PC-3 (cell line): ENCODE data around the gene CCNY. TPM values are rescaled to one million over a fixed set of nuclear protein-coding genes. Genes with fewer than 3 reads are reported as not detected.

ENCODE experiments used
- ATAC-seq: fragments of 200-7000 bp; cut with Tn5 transposase; 2 replicates; pipeline ENCODE4 v1.9.1; 2020; ENCODE audit warnings: mild to moderate bottlenecking, moderate library complexity
- BruUV-seq: library from RNA; stranded (reverse); fragments of 400-500 nt; replicated peaks from 2 replicates; lab custom pipeline; 2021; lab: Mats Ljungman, UMichigan
- CTCF ChIA-PET: fragments of 300-600 bp; sonication (Branson Sonifier 250); formaldehyde crosslinking; loops from one replicate; lab custom pipeline; 2022; ENCODE audit warnings: antibody characterized with exemption; lab: Charles Lee
- POLR2A ChIA-PET: fragments of 300-600 bp; sonication (Branson Sonifier 250); formaldehyde crosslinking; loops from one replicate; lab custom pipeline; 2022; ENCODE audit warnings: antibody characterized with exemption; ENCODE audit not compliant: unreplicated experiment; lab: Charles Lee
- DNase-seq: peaks from one replicate; pipeline ENCODE4 v3.0.0-alpha.2; 2015
- H2AFZ ChIP-seq: fragments of 300-600 bp; sonication (generic); 2 replicates; pipeline ENCODE4 v1.6.0; 2016; ENCODE audit warnings: antibody characterized with exemption, low read length
- H3F3A ChIP-seq: fragments of 300-600 bp; sonication (generic); one replicate; pipeline ENCODE4 v1.6.0; 2017; ENCODE audit warnings: antibody characterized with exemption, low read length, control low read depth, mild to moderate bottlenecking; ENCODE audit not compliant: unreplicated experiment
- H3K27ac ChIP-seq: fragments of 300-600 bp; sonication (generic); 2 replicates; pipeline ENCODE4 v1.5.1; 2016; ENCODE audit warnings: mild to moderate bottlenecking, low read length
- H3K27me3 ChIP-seq: fragments of 300-600 bp; sonication (generic); 2 replicates; pipeline ENCODE4 v1.6.1; 2016; ENCODE audit warnings: low read length, mixed read lengths
- H3K36me3 ChIP-seq: fragments of 300-600 bp; sonication (generic); 2 replicates; pipeline ENCODE4 v1.6.1; 2016; ENCODE audit warnings: low read depth, mixed run types, low read length, mixed read lengths
- H3K4me1 ChIP-seq: fragments of 300-600 bp; sonication (generic); 2 replicates; pipeline ENCODE4 v1.5.1; 2016; ENCODE audit warnings: low read length; ENCODE audit not compliant: insufficient read depth
- H3K4me2 ChIP-seq: fragments of 300-600 bp; sonication (generic); 2 replicates; pipeline ENCODE4 v1.6.0; 2016; ENCODE audit warnings: low read length
- H3K4me3 ChIP-seq: fragments of 300-600 bp; sonication (generic); 2 replicates; pipeline ENCODE4 v1.5.1; 2016; ENCODE audit warnings: mild to moderate bottlenecking, low read length, mixed read lengths
- H3K79me2 ChIP-seq: fragments of 300-600 bp; sonication (generic); 2 replicates; pipeline ENCODE4 v1.6.1; 2017; ENCODE audit warnings: low read length, mixed read lengths
- H3K9ac ChIP-seq: fragments of 300-600 bp; sonication (generic); 2 replicates; pipeline ENCODE4 v1.6.0; 2016; ENCODE audit warnings: mild to moderate bottlenecking, low read length
- H3K9me2 ChIP-seq: fragments of 300-600 bp; sonication (generic); replicated peaks from 2 replicates; pipeline ENCODE4 v1.6.1; 2016; ENCODE audit warnings: mixed run types, low read length, mixed read lengths
- H3K9me3 ChIP-seq: fragments of 300-600 bp; sonication (generic); 2 replicates; pipeline ENCODE4 v1.6.1; 2016; ENCODE audit warnings: low read length, mixed read lengths
- H4K20me1 ChIP-seq: fragments of 300-600 bp; sonication (generic); 2 replicates; pipeline ENCODE4 v1.6.1; 2016; ENCODE audit warnings: low read length, mixed read lengths
- CTCF ChIP-seq: fragments of 300-600 bp; sonication (generic); conservative IDR thresholded peaks from 2 replicates; pipeline ENCODE4 v1.5.1; 2017; ENCODE audit warnings: antibody characterized with exemption, low read depth, mild to moderate bottlenecking, low read length
- EZH2 ChIP-seq: fragments of 300-600 bp; sonication (generic); IDR thresholded peaks from one replicate; pipeline ENCODE4 v1.6.1; 2017; ENCODE audit warnings: antibody characterized with exemption, mild to moderate bottlenecking, low read length; ENCODE audit not compliant: unreplicated experiment
- EZH2phosphoT487 ChIP-seq: fragments of 300-600 bp; sonication (generic); IDR thresholded peaks from 2 replicates; pipeline ENCODE4 v1.6.1; 2018; ENCODE audit warnings: mild to moderate bottlenecking, antibody characterized with exemption, low read length, borderline replicate concordance
- intact Hi-C: fragments of 100-400 bp; cut with micrococcal nuclease; formaldehyde crosslinking; loops from 2 replicates; pipeline ENCODE4 v1.9.0; 2023
- total RNA-seq: library from RNA; depleted of rRNA; stranded (reverse); fragments of >200 nt; gene quantifications from 2 replicates; pipeline ENCODE4 v1.2.3, GENCODE V29; 2014

The CCNY gene
- total RNA-seq, 1 experiment from 2014 or later: 146 TPM

DNA sequence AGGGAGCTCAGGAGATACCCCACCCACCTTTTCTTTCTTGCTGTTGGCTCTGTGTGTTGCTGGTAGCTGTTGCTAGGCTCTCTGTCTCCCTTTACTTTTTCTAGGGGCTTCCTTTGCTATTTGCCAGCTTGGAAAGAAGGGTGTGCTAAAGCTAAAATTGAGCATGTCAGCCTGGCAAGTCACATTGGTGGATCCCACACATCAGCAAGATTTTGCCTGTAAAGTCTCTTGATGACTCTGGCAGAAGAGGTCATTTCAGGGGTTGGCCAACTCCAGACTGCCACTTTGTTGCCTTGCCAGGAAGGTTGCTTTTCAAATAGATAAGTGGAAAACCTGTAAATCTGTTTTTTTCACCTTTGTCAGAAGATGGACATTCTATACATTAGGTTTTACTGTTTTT, 9.9 kb downstream of the CCNY start:
- no peaks in the 10 kb centered on the region for H3K9me2 ChIP-seq
- H2AFZ ChIP-seq: no peak overlapping the region
- H3K4me2 ChIP-seq: no peak overlapping the region
- POLR2A ChIA-PET: interaction anchor here (0.6 kb wide), 2 partner anchors 280 to 613 kb away, joined by 3 to 8 read pairs; no protein-coding TSS in a partner anchor
- no peaks in the 10 kb centered on the region for H3F3A ChIP-seq
- CTCF ChIA-PET: interaction anchor here (0.6 kb wide), 1 partner anchor 104 kb away, joined by 9 read pairs; no protein-coding TSS in a partner anchor
- H3K36me3 ChIP-seq: no peaks in the 10 kb centered on the region; the same call in 1 of the 2 replicates
- H3K4me1 ChIP-seq: no peaks in the 10 kb centered on the region
- DNase-seq (no peak), ATAC-seq (no peak)
- TF ChIP-seq CTCF (no peak), EZH2phosphoT487 (no peak), EZH2 (no peak)
- BruUV-seq: no TSS peak
- H3K4me3 ChIP-seq: no peak overlapping the region
- H3K79me2 ChIP-seq: peaks cover 94% of the 10 kb centered on the region
- intact Hi-C loops: no loop called here
- H3K27me3 ChIP-seq: no peaks in the 10 kb centered on the region
- peaks cover 80% of the 10 kb centered on the region for H4K20me1 ChIP-seq
- no peaks in the 10 kb centered on the region for H3K9me3 ChIP-seq
- no peak overlapping the region for H3K9ac ChIP-seq
- no peak overlapping the region for H3K27ac ChIP-seq

- ChIA-PET CTCF (no interaction called here), POLR2A (no interaction called here)
- BruUV-seq: no TSS peak
- H3K4me3 ChIP-seq: no peak overlapping the region
- intact Hi-C loops: no loop called here
- no peaks in the 10 kb centered on the region for H3K27me3 ChIP-seq
- DNase-seq (no peak), ATAC-seq (no peak)
- H3K79me2 ChIP-seq: peaks cover 94% of the 10 kb centered on the region
- peaks cover 79% of the 10 kb centered on the region for H4K20me1 ChIP-seq
- H3F3A ChIP-seq: no peaks in the 10 kb centered on the region
- no peak overlapping the region for H3K4me2 ChIP-seq
- H3K36me3 ChIP-seq: no peaks in the 10 kb centered on the region; the same call in 1 of the 2 replicates
- no peaks in the 10 kb centered on the region for H3K4me1 ChIP-seq
- no peak overlapping the region for H3K27ac ChIP-seq
- H2AFZ ChIP-seq: no peak overlapping the region
- no peaks in the 10 kb centered on the region for H3K9me2 ChIP-seq
- H3K9ac ChIP-seq: no peak overlapping the region
- no peaks in the 10 kb centered on the region for H3K9me3 ChIP-seq
- TF ChIP-seq EZH2 (no peak), CTCF (no peak), EZH2phosphoT487 (no peak)
These were observed 10.8 kb downstream of the CCNY start for GRCh38 chr10:35347121-35347562.

GRCh38 chr10:35347899-35348608, 11.7 kb downstream of the CCNY start:
- no peaks in the 10 kb centered on the region for H3K9me2 ChIP-seq
- H3K4me2 ChIP-seq: no peak overlapping the region
- H3K4me1 ChIP-seq: no peaks in the 10 kb centered on the region
- no peaks in the 10 kb centered on the region for H3K27me3 ChIP-seq
- no peak overlapping the region for H3K9ac ChIP-seq
- H3F3A ChIP-seq: no peaks in the 10 kb centered on the region
- no peak for TF ChIP-seq CTCF
- no peak for TF ChIP-seq EZH2phosphoT487
- TF ChIP-seq EZH2: no peak
- no peak overlapping the region for H3K4me3 ChIP-seq
- H3K27ac ChIP-seq: no peak overlapping the region
- H4K20me1 ChIP-seq: peaks cover 78% of the 10 kb centered on the region
- DNase-seq (no peak), ATAC-seq (no peak)
- no peaks in the 10 kb centered on the region for H3K36me3 ChIP-seq
- CTCF ChIA-PET: no interaction called here
- POLR2A ChIA-PET: no interaction called here
- H2AFZ ChIP-seq: no peak overlapping the region
- no TSS peak for BruUV-seq
- no peaks in the 10 kb centered on the region for H3K9me3 ChIP-seq
- intact Hi-C loops: no loop called here
- peaks cover 94% of the 10 kb centered on the region for H3K79me2 ChIP-seq
